ENCODE measurements around the gene CACNG3. TPM values are rescaled to one million over a fixed set of nuclear protein-coding genes. Genes with fewer than 3 reads are reported as not detected.

CACNG3 gene
- total and polyA plus RNA-seq, 5 donors from 2014 or later = not detected

DNA sequence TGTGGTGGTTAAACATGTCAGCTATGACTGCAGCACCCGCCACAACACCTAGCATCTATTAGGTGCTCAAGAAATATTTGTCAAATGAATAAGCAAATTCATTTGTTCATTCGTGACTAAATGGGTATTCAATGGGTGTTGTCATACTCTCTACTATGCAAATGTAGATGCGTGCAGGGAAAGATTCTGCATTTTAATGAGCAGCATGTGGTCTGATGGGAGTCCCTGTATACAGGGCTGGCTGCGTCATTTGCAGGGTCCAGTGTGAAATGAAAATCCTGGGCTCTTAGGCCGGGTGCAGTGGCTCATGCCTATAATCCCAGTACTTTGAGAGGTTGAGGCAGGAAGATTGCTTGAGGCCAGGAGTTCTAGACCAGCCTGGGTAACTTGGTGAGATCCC, 97.5 kb downstream of the CACNG3 start:
- H3K27ac ChIP-seq (ENCODE audit: insufficient read depth, low read length, poor library complexity, severe bottlenecking) = no peak overlapping the region
- DNase-seq = no peak
- Mint-ChIP-seq H3K4me1 (no peaks in the 10 kb centered on the region), H3K36me3 (no peaks in the 10 kb centered on the region), H3K27ac (no peak overlapping the region), H3K9me3 (peaks cover 0 to 3% (median 0%) of the 10 kb centered on the region in 7 donors), H3K4me3 (no peak overlapping the region), H3K27me3 (peaks cover 16% of the 10 kb centered on the region)
- no peak for ATAC-seq (ENCODE audit: low read depth in 2 of 2)
- H3K9me3 ChIP-seq (ENCODE audit: control insufficient read depth in 2 of 2, low read length in 2 of 2) = no peaks in the 10 kb centered on the region
- no peaks in the 10 kb centered on the region for H3K36me3 ChIP-seq (ENCODE audit: control insufficient read depth, insufficient read depth, low read length)
- no peaks in the 10 kb centered on the region for H3K27me3 ChIP-seq (ENCODE audit: control insufficient read depth, insufficient read depth, low read length)
- H3K4me1 ChIP-seq (ENCODE audit: control insufficient read depth, insufficient read depth, low read length, poor library complexity, severe bottlenecking) = no peaks in the 10 kb centered on the region
- no peak overlapping the region for H3K4me3 ChIP-seq (ENCODE audit: low read depth, low read length)

GRCh38 chr16:24357511-24357910, 101.4 kb downstream of the CACNG3 start:
- H3K9me3 Mint-ChIP-seq = peaks cover 0 to 7% (median 1%) of the 10 kb centered on the region in 7 donors
- DNase-seq (no peak), ATAC-seq (ENCODE audit: low read depth in 2 of 2) (no peak)
- Histone ChIP-seq H3K27me3 (ENCODE audit: control insufficient read depth, insufficient read depth, low read length) (peaks cover 3% of the 10 kb centered on the region), H3K27ac (ENCODE audit: insufficient read depth, low read length, poor library complexity, severe bottlenecking) (no peak overlapping the region), H3K36me3 (ENCODE audit: control insufficient read depth, insufficient read depth, low read length) (no peaks in the 10 kb centered on the region), H3K9me3 (ENCODE audit: control insufficient read depth in 2 of 2, low read length in 2 of 2) (no peaks in the 10 kb centered on the region), H3K4me1 (ENCODE audit: control insufficient read depth, insufficient read depth, low read length, poor library complexity, severe bottlenecking) (no peaks in the 10 kb centered on the region), H3K4me3 (ENCODE audit: low read depth, low read length) (no peak overlapping the region)
- no peak overlapping the region for H3K4me3 Mint-ChIP-seq
- H3K27ac Mint-ChIP-seq = no peak overlapping the region
- H3K27me3 Mint-ChIP-seq = peaks cover 23% of the 10 kb centered on the region
- no peaks in the 10 kb centered on the region for H3K36me3 Mint-ChIP-seq
- no peaks in the 10 kb centered on the region for H3K4me1 Mint-ChIP-seq

- H3K36me3 Mint-ChIP-seq = no peaks in the 10 kb centered on the region
- no peak overlapping the region for H3K27ac ChIP-seq (ENCODE audit: insufficient read depth, low read length, poor library complexity, severe bottlenecking)
- no peak overlapping the region for H3K27ac Mint-ChIP-seq
- no peak overlapping the region for H3K4me3 ChIP-seq (ENCODE audit: low read depth, low read length)
- peaks cover 3% of the 10 kb centered on the region for H3K27me3 ChIP-seq (ENCODE audit: control insufficient read depth, insufficient read depth, low read length)
- no peak overlapping the region for H3K4me3 Mint-ChIP-seq
- H3K9me3 ChIP-seq (ENCODE audit: control insufficient read depth in 2 of 2, low read length in 2 of 2) = no peaks in the 10 kb centered on the region
- ATAC-seq (ENCODE audit: low read depth in 2 of 2) (no peak), DNase-seq (no peak)
- H3K36me3 ChIP-seq (ENCODE audit: control insufficient read depth, insufficient read depth, low read length) = no peaks in the 10 kb centered on the region
- no peaks in the 10 kb centered on the region for H3K4me1 Mint-ChIP-seq
- H3K27me3 Mint-ChIP-seq = peaks cover 19% of the 10 kb centered on the region
- peaks cover 0 to 7% (median 1%) of the 10 kb centered on the region in 7 donors for H3K9me3 Mint-ChIP-seq
- no peaks in the 10 kb centered on the region for H3K4me1 ChIP-seq (ENCODE audit: control insufficient read depth, insufficient read depth, low read length, poor library complexity, severe bottlenecking)
Observed at GRCh38 chr16:24358117-24358516, 102.0 kb downstream of the CACNG3 start.

DNA sequence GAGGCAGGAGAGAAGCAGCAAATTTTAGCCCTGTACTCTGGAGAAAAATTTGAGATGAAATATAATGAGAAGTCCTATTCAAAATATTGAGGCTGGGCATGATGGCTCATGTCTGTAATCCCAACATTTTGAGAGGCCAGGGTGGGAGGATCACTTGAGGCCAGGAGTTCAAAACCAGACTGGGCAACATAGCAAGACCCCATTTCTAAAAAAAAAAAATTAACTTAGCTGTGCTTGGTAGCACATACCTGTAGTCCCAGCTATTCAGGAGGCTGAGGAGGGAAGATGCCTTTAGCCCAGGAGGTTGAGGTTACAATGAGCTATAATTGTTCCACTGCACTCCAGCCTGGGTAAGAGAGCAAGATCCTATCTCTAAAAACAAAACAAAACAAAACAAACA, 103.4 kb downstream of the CACNG3 start:
- no peak for ATAC-seq (ENCODE audit: low read depth in 2 of 2)
- Mint-ChIP-seq H3K27me3 (peaks cover 17% of the 10 kb centered on the region), H3K4me3 (no peak overlapping the region)

DNA sequence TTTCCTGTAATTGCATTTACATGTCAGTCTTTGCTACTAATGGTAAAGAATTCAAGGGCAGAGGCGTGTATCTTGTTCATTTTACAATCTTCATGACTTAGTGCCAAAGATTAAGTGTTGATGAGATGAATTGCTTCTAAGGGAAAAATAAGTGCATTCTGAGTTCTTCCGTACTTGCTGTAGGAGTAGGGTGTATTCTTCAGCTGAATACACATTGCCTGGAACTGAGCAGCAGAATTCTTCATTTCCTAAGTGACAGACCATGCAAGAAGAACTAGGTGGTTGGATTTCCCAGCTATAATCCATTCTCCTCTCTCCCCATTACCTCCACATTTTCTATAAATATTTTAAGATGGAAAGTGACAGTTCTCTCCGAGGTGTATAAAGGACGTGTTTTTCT, 104.8 kb downstream of the CACNG3 start:
- H3K27ac ChIP-seq (ENCODE audit: insufficient read depth, low read length, poor library complexity, severe bottlenecking) = no peak overlapping the region
- Mint-ChIP-seq H3K4me3 (no peak overlapping the region), H3K27me3 (peaks cover 18% of the 10 kb centered on the region), H3K9me3 (peaks cover 0 to 7% (median 1%) of the 10 kb centered on the region in 7 donors), H3K36me3 (no peaks in the 10 kb centered on the region), H3K27ac (no peak overlapping the region), H3K4me1 (no peaks in the 10 kb centered on the region)
- H3K4me3 ChIP-seq (ENCODE audit: low read depth, low read length) = no peak overlapping the region
- no peak for DNase-seq
- H3K9me3 ChIP-seq (ENCODE audit: control insufficient read depth in 2 of 2, low read length in 2 of 2) = no peaks in the 10 kb centered on the region
- no peaks in the 10 kb centered on the region for H3K36me3 ChIP-seq (ENCODE audit: control insufficient read depth, insufficient read depth, low read length)
- ATAC-seq (ENCODE audit: low read depth in 2 of 2) = no peak
- H3K27me3 ChIP-seq (ENCODE audit: control insufficient read depth, insufficient read depth, low read length) = peaks cover 3% of the 10 kb centered on the region
- no peaks in the 10 kb centered on the region for H3K4me1 ChIP-seq (ENCODE audit: control insufficient read depth, insufficient read depth, low read length, poor library complexity, severe bottlenecking)

More for the DNA sequence above, 103.4 kb downstream of the CACNG3 start:
- Mint-ChIP-seq H3K36me3 (no peaks in the 10 kb centered on the region), H3K9me3 (peaks cover 0 to 7% (median 1%) of the 10 kb centered on the region in 7 donors), H3K4me1 (no peaks in the 10 kb centered on the region), H3K27ac (no peak overlapping the region)
- Histone ChIP-seq H3K9me3 (ENCODE audit: control insufficient read depth in 2 of 2, low read length in 2 of 2) (no peaks in the 10 kb centered on the region), H3K36me3 (ENCODE audit: control insufficient read depth, insufficient read depth, low read length) (no peaks in the 10 kb centered on the region), H3K4me3 (ENCODE audit: low read depth, low read length) (no peak overlapping the region), H3K27me3 (ENCODE audit: control insufficient read depth, insufficient read depth, low read length) (peaks cover 3% of the 10 kb centered on the region), H3K27ac (ENCODE audit: insufficient read depth, low read length, poor library complexity, severe bottlenecking) (no peak overlapping the region), H3K4me1 (ENCODE audit: control insufficient read depth, insufficient read depth, low read length, poor library complexity, severe bottlenecking) (no peaks in the 10 kb centered on the region)
- no peak for DNase-seq

- Histone ChIP-seq H3K27ac (ENCODE audit: insufficient read depth, low read length, poor library complexity, severe bottlenecking) (no peak overlapping the region), H3K27me3 (ENCODE audit: control insufficient read depth, insufficient read depth, low read length) (peaks cover 3% of the 10 kb centered on the region), H3K4me3 (ENCODE audit: low read depth, low read length) (no peak overlapping the region), H3K9me3 (ENCODE audit: control insufficient read depth in 2 of 2, low read length in 2 of 2) (no peaks in the 10 kb centered on the region), H3K36me3 (ENCODE audit: control insufficient read depth, insufficient read depth, low read length) (no peaks in the 10 kb centered on the region), H3K4me1 (ENCODE audit: control insufficient read depth, insufficient read depth, low read length, poor library complexity, severe bottlenecking) (no peaks in the 10 kb centered on the region)
- DNase-seq = no peak
- H3K27me3 Mint-ChIP-seq = peaks cover 14% of the 10 kb centered on the region
- H3K27ac Mint-ChIP-seq = no peak overlapping the region
- no peaks in the 10 kb centered on the region for H3K36me3 Mint-ChIP-seq
- no peak for ATAC-seq (ENCODE audit: low read depth in 2 of 2)
- H3K4me3 Mint-ChIP-seq = no peak overlapping the region
- H3K9me3 Mint-ChIP-seq = peaks cover 0 to 9% (median 0%) of the 10 kb centered on the region in 7 donors
- H3K4me1 Mint-ChIP-seq = no peaks in the 10 kb centered on the region
Observed at GRCh38 chr16:24364596-24364995, 108.5 kb downstream of the CACNG3 start.

DNA sequence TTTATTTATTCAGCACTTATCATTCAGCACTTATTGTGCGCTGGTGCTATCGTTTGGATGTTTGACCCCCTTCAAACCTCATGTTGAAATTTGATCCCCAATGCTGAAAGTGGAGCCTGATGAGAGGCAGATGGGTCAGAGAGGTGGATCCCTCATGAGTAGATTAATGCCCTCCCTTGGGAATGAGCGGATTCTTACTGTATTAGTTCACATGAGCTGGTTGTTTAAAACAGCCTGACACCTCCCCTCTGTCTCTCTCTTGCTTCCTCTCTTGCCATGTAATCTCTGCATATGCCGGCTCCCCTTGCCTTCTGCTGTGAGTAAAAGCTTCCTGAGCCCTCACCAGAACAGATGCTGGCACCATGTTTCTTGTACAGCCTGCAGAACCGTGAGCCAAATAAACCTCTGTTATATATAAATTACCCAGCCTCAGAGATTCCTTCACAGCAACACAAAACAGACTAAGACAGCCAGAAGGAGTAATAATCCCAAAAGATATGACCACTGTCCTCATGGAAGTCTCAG, 111.1 kb downstream of the CACNG3 start:
- no peak overlapping the region for H3K27ac Mint-ChIP-seq
- no peaks in the 10 kb centered on the region for H3K36me3 Mint-ChIP-seq
- H3K9me3 ChIP-seq (ENCODE audit: control insufficient read depth in 2 of 2, low read length in 2 of 2) = no peaks in the 10 kb centered on the region
- H3K36me3 ChIP-seq (ENCODE audit: control insufficient read depth, insufficient read depth, low read length) = no peaks in the 10 kb centered on the region
- H3K4me1 ChIP-seq (ENCODE audit: control insufficient read depth, insufficient read depth, low read length, poor library complexity, severe bottlenecking) = no peaks in the 10 kb centered on the region
- H3K4me3 ChIP-seq (ENCODE audit: low read depth, low read length) = no peak overlapping the region
- ATAC-seq (ENCODE audit: low read depth in 2 of 2) = no peak
- H3K27me3 ChIP-seq (ENCODE audit: control insufficient read depth, insufficient read depth, low read length) = no peaks in the 10 kb centered on the region
- peaks cover 0 to 11% (median 2%) of the 10 kb centered on the region in 7 donors for H3K9me3 Mint-ChIP-seq
- no peaks in the 10 kb centered on the region for H3K4me1 Mint-ChIP-seq
- no peak overlapping the region for H3K4me3 Mint-ChIP-seq
- H3K27me3 Mint-ChIP-seq = peaks cover 8% of the 10 kb centered on the region
- no peak for DNase-seq
- H3K27ac ChIP-seq (ENCODE audit: insufficient read depth, low read length, poor library complexity, severe bottlenecking) = no peak overlapping the region

GRCh38 chr16:24372824-24373223, 116.7 kb downstream of the CACNG3 start:
- no peaks in the 10 kb centered on the region for H3K36me3 Mint-ChIP-seq
- DNase-seq (no peak), ATAC-seq (ENCODE audit: low read depth in 2 of 2) (no peak)
- Histone ChIP-seq H3K9me3 (ENCODE audit: control insufficient read depth in 2 of 2, low read length in 2 of 2) (peaks cover 0 to 6% of the 10 kb centered on the region in 2 experiments), H3K36me3 (ENCODE audit: control insufficient read depth, insufficient read depth, low read length) (no peaks in the 10 kb centered on the region), H3K27ac (ENCODE audit: insufficient read depth, low read length, poor library complexity, severe bottlenecking) (no peak overlapping the region), H3K4me1 (ENCODE audit: control insufficient read depth, insufficient read depth, low read length, poor library complexity, severe bottlenecking) (no peaks in the 10 kb centered on the region), H3K27me3 (ENCODE audit: control insufficient read depth, insufficient read depth, low read length) (no peaks in the 10 kb centered on the region), H3K4me3 (ENCODE audit: low read depth, low read length) (no peak overlapping the region)
- no peak overlapping the region for H3K27ac Mint-ChIP-seq
- H3K4me1 Mint-ChIP-seq = no peaks in the 10 kb centered on the region
- H3K27me3 Mint-ChIP-seq = peaks cover 9% of the 10 kb centered on the region
- H3K9me3 Mint-ChIP-seq = peaks cover 0 to 19% (median 9%) of the 10 kb centered on the region in 7 donors
- no peak overlapping the region for H3K4me3 Mint-ChIP-seq
